Measurements from ENCODE around the gene SMPD2.

DNA sequence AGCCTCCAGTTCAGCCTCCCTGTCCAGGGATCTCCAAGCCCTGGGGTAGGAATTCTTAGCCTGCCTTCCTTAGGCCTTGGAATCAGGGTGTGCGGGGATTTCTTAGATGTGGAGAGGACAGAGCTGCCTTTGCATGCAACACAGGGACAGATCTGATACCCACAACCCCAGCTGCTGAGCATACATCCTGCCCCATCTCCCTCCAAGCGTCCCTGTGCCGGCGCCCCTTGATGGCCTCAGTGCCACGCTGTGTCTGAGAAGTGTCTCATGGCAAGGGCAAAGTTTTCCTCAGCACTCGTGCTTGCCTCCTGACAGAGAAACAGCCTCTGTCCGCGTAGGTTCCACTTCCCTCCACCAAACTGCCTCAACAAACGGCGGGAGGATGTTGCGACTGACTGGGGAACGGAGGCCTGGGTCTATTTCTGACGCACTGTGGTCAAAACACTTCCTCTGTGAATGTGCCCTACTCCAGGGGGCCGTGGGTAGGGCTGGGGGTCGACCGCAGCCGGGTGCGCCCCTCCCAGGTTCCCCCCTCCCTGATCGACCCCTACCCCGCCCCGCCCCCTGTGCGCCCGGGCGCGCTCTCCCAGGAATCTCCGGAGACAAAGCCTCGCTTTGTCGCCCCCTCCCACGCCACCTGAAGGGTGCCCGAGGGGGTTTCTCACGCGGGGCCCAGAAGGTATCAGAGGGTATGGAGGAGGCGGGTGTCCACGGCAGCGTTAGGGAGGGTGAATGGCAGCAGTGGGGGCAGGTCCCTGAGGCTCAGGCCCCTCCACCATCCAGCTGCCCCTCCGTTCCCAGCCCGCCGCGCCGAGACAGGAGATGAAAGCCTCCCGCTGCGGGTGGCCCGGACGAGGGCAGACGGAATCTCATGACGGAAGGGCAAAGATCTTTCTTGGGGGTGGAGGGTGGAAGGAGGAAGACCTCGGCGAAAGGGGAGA lies 14.2 kb downstream of the SMPD2 start:
- TF ChIP-seq, protein P1, sequence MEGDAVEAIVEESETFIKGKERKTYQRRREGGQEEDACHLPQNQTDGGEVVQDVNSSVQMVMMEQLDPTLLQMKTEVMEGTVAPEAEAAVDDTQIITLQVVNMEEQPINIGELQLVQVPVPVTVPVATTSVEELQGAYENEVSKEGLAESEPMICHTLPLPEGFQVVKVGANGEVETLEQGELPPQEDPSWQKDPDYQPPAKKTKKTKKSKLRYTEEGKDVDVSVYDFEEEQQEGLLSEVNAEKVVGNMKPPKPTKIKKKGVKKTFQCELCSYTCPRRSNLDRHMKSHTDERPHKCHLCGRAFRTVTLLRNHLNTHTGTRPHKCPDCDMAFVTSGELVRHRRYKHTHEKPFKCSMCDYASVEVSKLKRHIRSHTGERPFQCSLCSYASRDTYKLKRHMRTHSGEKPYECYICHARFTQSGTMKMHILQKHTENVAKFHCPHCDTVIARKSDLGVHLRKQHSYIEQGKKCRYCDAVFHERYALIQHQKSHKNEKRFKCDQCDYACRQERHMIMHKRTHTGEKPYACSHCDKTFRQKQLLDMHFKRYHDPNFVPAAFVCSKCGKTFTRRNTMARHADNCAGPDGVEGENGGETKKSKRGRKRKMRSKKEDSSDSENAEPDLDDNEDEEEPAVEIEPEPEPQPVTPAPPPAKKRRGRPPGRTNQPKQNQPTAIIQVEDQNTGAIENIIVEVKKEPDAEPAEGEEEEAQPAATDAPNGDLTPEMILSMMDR (IDR thresholded peaks at IDR 0.05; ENCODE audit: insufficient read depth, low read depth, low read length) = no peak
- TF ChIP-seq EZH2 (IDR thresholded peaks at IDR 0.05; ENCODE audit: insufficient read depth, low read length) = no peak
